DND-41 (cell line): ENCODE results near the gene ACBD6.

Experiments used
- EZH2 ChIP-seq: IDR thresholded peaks from 3 replicates; pipeline ENCODE4 v1.6.1; 2012; ENCODE audit warnings: borderline replicate concordance, low read depth, mild to moderate bottlenecking, moderate library complexity, low read length, inconsistent platforms; ENCODE audit not compliant: severe bottlenecking
- TF ChIP-seq, protein P1 (sequence below): IDR thresholded peaks from 2 replicates; pipeline ENCODE4 v1.5.1; 2012; ENCODE audit warnings: borderline replicate concordance, low read length, moderate library complexity, mild to moderate bottlenecking; ENCODE audit not compliant: poor library complexity, severe bottlenecking; ENCODE audit errors: extremely low read depth

- TF ChIP-seq, protein P1, sequence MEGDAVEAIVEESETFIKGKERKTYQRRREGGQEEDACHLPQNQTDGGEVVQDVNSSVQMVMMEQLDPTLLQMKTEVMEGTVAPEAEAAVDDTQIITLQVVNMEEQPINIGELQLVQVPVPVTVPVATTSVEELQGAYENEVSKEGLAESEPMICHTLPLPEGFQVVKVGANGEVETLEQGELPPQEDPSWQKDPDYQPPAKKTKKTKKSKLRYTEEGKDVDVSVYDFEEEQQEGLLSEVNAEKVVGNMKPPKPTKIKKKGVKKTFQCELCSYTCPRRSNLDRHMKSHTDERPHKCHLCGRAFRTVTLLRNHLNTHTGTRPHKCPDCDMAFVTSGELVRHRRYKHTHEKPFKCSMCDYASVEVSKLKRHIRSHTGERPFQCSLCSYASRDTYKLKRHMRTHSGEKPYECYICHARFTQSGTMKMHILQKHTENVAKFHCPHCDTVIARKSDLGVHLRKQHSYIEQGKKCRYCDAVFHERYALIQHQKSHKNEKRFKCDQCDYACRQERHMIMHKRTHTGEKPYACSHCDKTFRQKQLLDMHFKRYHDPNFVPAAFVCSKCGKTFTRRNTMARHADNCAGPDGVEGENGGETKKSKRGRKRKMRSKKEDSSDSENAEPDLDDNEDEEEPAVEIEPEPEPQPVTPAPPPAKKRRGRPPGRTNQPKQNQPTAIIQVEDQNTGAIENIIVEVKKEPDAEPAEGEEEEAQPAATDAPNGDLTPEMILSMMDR, result no peak
- TF ChIP-seq EZH2, result no peak
These were observed 230.8 kb downstream of the ACBD6 start for GRCh38 chr1:180271272-180272255.
